GM18498 (cell line): ENCODE data around the gene CRMP1.

Experiments
- ATAC-seq: cut with Tn5 transposase; IDR thresholded peaks from one replicate; pipeline ENCODE4 v1.9.1; 2021; ENCODE audit warnings: mild to moderate bottlenecking, moderate library complexity; ENCODE audit not compliant: unreplicated experiment

The CRMP1 gene

DNA sequence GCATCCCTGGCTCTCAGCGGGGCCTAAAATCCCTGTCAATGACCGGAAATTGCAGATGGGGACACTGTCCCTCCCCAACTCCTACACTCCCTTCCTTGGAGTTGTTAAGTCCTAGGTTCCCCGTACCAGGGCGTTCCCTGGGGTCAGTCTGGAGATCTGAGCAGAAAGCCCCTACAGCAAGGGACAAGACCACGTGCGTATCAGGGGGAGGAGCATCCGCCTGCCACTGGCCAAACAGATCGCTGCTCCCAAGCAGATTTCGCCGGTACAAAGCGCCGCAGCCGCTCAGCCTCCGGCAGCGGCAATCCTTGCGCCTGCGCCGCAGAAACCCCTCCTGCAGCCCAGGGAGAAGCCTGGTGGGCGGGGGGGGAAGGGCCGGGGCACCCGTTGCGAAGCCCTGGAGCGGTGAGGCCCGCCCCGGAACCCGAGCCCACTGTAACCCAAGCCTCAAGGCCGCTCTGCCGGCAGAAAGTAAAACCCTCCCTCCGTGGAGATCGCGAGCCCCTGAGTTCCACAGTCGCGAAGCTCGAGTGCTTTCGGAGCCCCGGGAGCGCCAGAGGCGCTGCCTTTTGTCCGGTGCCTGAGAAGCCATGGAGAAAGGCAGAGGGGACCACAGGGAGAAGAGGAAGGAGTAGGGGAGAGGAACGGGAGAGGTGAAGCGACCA is 2.7 kb downstream of the CRMP1 start:
- no peak for ATAC-seq

- no peak for ATAC-seq
These were observed 3.7 kb downstream of the CRMP1 start for GRCh38 chr4:5889002-5889696.

DNA sequence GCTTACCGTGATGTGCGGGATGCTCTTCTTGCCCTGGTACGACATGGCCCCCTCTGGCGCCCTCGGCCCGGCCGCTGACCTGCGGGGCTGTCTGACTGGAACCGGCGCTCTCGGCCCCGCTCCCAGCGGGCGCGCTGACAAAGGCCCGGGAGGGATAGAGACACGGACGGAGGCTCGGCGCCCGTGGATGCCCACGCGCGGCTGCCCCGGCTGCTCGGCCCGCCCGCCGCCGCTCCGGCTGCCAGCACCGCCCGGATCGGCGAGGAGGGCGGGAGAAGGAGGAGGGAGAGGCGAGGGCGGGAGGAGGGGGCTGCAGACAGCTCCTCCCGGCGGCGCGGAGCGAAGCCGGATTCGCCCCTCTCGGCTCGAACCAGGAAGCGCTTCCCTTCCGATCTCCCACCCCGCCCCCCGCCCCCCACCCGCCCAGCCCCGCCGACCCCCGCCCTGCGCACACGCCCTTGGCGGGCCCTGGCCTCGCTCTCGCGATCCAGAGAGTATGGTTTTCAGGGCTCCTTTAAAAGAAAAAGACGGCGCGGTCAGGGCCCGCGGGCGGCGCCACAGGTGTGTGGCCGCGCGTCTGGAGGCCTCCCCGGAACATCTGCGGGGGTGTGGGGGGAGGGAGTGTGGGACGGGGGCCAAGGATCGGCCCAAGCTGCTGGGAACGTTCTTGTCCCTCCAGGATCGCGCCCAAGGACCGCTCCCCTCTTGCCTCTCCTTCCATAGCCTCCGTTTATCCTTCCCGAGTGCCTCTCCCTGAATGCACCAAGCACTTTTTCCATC is 4.5 kb downstream of the CRMP1 start:
- no peak for ATAC-seq

DNA sequence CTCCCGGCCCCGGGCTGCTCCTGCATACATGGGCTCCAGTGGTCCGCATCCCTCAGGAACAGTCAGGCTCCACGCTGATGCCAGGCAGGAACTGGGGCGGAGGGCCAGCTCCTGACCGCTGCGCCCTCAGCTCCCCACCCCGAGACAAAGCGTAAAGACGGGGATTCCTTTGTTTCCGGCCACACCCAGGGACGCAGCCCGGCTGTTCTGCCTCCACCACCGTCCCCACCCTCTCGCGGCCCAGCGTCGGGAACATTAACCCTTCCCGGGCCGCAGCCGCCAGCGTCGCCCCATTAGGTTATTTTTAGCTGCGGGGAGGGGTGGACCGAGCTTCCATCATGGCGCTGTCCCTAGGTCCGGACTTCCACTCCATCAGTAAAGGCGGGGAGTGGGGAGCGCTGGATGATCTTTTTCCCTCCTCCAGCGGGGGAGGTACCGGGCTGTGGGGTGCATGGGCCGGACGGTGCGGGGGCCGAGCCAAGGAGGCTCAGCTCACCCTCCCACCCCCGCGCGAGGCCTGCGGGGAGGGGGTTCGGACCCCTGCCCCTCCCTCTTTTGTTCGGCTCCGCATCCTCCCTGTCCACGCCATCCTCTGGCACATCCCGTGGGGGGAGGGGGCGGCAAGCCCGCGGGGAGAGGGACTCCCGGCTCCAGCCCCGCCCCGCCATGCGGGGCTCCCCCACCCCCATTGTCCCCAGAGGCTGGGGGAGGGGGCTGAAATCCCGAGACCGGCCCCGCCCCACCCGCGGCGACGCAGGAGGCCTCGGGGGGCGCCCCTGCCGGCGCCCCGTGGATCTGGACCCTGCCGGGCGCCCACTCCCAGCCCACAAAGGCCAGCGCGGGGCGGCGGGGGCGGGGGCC is 5.3 kb downstream of the CRMP1 start:
- ATAC-seq = no peak

GRCh38 chr4:5887011-5887360 is 5.9 kb downstream of the CRMP1 start:
- no peak for ATAC-seq

DNA sequence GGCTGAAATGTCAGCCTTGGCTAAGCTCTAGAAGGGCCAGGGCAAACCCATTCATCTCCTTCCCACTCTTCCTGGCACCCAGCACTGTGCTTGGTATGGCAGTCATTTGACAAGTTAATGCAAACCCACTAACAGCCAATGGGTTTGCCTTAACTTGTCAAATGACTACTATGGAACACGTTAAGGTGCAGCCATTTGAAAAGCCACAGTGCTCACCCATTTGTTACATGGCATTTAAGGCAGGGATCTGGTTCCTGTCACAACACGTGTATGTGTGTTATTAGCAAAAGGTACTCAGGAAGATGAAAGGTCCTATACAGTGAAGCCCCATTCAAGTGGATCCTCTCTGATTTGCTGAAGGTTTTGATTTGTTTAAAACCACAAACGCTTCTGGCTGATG is 7.2 kb downstream of the CRMP1 start:
- no peak for ATAC-seq

DNA sequence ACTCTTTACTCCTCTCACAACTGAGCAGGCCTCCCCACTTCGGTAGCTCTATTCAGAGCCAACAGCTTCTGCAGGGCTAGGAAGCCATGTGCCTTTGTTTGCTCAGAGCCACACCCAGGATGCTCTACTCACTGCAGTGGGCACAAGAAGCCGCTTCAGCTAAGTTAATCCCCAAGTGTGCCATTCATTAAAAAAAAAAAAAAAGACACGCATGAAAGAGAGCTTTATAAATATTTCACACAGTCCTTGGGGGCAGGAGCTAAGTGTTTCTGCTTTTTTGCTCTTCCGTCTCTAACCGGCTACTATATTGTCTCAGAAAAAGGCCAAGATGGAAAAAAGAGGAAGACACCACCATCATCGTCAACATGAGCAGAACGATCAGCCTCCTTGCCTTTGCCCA is 8.1 kb downstream of the CRMP1 start:
- no peak for ATAC-seq

DNA sequence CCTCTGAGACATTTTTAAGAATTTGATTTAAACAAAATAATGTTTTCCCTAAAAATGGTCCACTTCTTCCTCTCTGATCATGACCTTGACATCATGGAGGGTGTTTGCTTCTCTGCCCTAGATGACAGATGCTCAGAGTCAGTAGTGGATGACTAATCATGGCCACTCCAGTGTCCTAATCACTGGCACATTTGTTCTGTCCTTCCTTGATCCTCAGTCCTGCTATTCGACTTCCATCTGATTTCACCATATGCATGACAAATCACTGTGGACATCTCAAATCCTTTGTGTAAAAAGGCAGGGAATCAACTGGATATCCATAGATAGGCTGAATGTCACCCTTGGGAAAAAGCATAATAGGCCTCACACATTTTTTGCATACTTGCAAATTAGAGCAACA is 9.0 kb downstream of the CRMP1 start:
- ATAC-seq = no peak

GRCh38 chr4:5882947-5883346 is 9.9 kb downstream of the CRMP1 start:
- no peak for ATAC-seq

GRCh38 chr4:5881340-5881739 is 11.5 kb downstream of the CRMP1 start:
- ATAC-seq = no peak

GRCh38 chr4:5878359-5878758 is 14.5 kb downstream of the CRMP1 start:
- no peak for ATAC-seq

DNA sequence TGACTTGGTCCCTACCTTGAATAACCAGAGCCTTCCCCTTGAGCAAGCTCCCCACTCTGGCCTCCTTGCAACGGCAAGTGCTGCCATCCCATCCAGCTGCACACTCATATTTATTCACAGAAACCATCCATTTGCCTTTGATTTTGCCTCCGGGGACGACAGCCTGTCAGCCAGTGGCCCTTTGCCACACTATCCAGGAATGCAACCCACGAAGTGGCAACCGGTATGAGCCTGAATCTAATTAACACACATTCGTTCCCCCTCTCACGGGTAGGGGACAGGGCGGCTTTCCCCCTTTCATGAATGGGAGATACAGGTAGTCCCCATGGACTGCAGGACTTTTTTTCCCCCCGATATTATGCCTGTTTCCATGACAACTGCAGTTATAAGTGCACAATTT is 15.5 kb downstream of the CRMP1 start:
- no peak for ATAC-seq

DNA sequence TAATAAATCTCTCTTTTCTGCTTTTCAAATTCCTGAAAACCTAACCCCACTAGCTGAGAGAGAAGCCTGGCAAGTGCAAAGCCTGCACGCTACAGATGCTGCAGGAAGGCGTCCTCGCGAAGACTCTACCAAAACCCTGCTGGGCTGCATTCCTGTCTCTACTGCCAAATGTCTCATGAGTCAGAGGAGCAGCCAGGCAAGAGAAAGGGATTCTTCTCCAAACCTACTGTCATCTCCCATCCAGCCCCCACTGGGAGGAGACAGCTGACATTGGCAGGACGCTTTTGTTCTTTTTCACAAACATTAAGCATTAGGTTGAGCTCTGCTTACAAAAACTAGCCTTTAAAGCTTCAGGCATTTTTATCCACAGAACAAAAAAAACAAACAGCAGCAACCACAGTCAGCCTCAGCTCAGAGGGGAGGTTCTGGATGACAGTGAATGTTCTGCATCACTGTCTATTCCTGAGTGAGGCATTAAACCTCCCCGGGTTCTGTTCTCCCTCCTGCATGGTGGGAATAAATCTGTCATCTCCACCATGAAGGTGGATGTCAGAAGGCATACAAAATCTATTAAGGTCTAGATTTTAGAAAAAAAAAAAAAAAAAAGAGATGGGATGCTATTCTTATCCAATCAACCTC is 18.0 kb downstream of the CRMP1 start:
- no peak for ATAC-seq

DNA sequence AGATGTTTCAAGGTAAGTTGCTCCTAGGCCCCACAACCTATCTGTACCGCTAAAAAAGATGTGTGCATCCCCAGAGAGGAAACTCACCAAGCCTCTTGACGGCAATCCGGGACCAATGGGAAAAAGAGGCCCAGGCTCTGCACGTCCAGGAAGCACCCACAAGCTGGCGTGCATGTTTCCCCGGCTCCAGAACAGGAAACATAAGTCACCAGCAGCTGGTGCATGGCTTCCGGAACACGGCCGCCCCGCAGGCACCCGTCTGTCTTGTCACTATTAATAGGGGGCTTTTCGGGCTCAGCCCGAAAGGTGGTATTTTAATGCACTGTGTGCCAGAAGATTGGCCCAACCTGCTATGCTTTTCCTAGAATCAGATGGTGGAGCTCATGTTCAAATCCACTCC is 22.2 kb downstream of the CRMP1 start:
- no peak for ATAC-seq

- no peak for ATAC-seq
These were observed 22.8 kb downstream of the CRMP1 start for GRCh38 chr4:5869966-5870619.

DNA sequence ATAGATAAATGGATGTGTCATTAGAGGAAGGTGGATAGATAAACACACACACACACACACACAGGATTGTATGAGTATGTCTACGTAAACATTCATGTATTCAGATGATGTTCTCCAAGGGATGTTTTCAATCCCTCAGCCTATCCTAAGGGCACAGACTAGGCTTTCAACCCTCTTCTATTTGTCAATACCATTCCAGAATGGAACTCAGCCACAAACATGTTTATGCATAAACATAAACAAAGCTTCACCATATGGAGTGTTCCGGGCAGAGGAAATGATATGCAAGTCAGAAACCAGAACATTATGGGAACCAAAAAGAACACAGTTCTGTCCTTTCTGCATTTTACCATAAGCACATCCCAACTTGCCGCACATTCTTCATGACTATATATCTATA is 25.0 kb downstream of the CRMP1 start:
- ATAC-seq = no peak

DNA sequence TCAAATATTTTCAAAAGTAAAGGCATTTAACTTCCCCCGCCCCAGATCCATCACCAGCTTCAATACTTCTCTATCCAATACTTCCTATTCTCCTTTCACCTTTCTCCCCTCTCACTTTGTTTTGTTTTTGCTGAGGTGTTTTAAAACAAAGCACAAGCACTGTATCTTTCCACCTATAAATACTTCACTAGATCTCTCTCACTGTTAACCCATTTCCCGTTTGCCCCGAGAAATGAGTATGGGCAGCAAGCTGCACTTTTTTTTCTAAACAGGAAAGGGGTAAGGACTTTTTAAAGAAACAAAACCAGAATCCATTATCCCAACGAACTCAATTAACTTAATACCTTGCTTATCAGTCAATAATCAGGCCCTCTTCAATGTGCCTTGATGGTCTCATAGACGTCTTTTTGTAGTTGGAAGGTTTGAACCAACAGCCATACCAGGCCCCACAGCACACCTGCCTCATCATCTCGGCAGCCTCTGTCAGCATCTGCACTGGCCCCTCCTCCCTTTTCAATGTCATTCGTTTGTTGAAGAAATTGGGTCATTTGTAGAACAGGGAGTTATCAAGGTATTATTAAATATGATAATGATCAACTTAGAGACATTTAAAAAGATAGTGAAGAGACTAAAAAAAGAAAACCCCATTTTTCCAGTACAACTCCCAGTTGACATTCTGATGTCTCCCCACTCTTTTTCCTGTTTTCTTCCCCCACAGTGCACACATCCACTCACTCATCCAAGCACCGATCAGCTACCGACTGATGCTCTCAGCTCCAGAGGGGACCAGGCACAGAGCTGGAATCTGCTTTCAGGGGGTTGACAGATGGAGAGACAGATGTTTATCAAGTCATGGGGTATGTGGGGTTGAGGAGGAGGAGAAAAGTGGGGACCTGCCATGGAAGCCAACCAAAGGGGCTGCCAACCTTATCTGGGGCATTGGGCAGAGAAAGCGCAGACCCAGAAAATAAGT is 25.8 kb downstream of the CRMP1 start:
- ATAC-seq = no peak

GRCh38 chr4:5865896-5866599 is 26.8 kb downstream of the CRMP1 start:
- no peak for ATAC-seq
